HG03108 (cell line): ENCODE data around the gene MPST.
"Not testable (repeated sequence)": the region's sequence is repeated elsewhere in the genome, so short reads cannot be mapped to it uniquely, and the experiment has no call there.

Source experiments
- ATAC-seq: cut with Tn5 transposase; IDR thresholded peaks from one replicate; pipeline ENCODE4 v1.9.1; 2021; ENCODE audit warnings: moderate library complexity; ENCODE audit not compliant: unreplicated experiment

MPST gene

DNA sequence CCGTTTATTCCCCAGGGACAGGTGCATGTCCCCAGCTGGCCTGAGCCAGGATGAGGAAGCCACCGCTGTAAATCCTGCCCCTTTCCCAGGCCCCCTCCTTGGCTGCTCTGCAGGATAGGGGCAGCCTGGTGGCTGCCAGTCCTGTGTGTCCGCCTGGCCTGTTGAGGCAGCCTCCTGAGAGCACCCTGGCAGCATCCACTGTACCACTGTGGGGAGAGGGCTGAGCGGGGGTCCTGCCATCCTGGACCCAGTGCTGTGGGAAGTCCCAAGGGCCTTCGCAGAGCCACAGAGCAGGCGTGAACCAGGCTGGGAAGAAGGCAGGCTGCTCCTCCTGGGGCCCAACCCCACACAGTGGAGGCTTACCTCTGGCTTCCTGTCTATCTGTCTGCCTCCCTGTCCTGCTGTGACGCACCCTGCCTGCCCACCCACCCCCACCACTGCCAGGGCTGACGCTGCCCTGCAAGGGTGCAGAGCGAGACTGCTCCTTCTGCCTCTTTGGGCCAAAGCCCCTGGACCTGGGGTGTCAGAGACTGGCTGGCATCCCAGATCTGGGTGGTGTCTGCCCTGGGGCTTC lies 40.4 kb downstream of the MPST start:
- no peak for ATAC-seq

DNA sequence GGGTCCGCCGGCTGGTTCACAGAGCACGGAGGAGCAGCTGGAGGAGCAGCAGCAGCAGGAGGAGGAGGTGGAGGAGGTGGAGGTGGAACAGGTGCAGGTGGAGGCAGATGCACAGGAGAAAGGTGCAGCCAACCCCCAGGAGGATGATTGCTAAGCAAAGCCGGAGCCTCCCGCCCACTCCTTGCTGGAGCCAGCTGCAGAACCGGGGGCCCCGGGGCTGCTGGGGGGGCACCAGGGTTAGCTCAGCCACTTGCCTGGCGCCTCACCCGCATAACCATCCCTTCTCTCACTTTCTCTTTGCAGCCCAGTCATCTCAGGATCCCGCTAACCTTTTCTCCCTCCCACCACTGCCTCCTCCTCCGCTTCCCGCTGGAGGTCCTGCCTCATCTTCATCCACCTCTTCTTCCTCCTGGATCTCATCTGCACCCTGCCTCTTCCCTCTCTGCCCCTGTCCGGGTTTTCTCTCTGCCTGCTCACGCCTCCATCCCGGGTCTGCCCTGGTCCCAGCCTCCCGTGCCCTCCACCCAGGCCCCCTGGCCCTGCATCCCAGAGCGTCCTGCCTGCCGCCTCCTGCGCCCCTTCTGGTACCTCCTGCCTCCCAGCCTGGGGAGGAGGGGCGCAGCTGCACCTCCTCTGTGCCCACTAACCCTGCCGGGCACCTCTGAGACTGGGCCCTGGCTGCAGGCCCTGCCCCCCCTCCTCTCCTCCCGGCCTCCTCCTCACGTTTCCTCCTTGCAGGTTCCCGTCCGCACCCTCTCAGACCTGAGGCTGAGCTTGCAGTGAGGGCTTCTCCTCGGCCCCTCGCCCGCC lies 41.5 kb downstream of the MPST start:
- no peak for ATAC-seq

DNA sequence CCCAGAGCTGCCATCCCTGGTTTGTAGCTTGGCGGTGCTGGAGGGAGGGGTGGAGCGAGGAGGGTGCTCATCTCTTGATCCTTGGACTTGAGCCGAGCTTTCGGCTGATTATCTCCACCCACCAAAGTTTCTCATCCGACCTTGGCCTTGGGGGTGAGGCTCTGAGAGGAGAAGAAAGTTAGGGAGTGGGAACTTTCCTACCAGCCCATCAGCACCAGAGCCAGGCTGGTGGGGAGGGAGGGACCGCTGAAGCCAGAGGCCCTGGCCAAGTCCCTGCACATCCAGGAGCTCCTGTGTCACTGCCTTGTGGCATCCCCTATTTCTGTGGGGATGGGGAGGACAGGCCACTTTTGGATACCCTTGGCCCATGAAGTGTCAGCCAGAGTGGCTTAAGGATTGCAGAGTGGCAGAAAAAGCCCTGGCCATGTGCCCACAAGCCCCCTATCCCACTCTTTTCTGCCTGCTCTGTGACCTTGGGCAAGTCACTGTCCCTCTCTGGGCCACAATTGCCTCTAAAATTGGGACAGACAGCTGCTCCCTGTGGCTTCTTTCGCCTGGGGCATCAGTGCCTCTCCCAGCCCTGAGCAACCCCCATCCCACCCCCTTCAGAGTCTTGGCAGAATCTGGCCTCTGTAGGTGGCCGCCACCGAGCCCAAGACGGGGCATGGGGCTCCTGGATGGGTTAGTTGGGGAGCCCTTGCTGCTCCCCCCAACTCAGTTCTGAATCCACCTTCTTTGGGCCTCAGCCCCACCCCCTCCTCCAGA lies 42.3 kb downstream of the MPST start:
- ATAC-seq = no peak

DNA sequence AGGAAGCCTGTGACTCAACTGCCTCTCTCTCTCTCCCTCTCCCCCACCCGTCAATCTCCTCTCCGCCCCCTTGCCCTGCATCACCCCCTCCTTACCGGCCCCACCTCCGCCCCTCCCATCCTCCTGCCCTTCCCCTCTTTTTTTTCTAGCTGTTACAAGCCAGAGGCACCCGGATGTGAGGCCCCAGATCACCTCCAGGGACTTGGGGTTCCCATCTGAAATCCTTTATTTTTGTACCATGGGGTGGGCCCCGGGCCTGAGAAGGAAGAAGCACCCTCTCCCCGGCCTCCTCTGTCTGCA lies 42.8 kb downstream of the MPST start:
- no peak for ATAC-seq

DNA sequence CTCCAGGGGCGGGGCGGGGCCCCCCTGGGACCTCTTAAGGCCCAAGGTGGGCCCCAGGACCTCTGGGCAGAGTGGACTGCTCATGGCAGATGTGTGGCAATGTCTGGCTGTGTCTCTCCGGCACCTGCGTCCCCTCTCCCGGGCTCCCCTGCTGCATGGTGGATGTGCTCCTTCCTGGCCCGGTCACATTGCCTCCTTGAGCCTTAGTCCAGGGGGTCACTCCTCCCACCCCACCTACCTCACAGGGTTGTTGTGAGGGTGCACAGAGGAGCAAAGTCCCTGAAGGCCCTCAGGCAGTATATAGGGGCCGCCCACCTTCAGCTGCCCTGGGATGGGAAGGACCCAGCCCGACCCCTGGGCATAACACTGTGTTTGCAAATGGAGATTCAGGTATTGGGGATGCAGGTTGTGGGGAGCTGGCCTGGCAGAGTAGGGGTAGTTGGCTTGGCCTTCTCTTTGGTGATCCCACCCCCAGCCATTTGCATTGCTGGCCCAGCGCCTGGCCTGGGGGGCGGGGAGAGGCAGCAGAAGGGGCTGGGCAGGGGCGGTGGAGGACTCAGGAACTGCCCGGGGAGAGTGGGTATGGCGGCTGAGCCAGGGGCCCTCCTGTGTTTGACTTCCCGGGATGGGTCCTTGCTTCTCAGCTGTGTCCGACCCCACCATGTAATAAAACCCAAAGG lies 43.3 kb downstream of the MPST start:
- ATAC-seq = no peak

DNA sequence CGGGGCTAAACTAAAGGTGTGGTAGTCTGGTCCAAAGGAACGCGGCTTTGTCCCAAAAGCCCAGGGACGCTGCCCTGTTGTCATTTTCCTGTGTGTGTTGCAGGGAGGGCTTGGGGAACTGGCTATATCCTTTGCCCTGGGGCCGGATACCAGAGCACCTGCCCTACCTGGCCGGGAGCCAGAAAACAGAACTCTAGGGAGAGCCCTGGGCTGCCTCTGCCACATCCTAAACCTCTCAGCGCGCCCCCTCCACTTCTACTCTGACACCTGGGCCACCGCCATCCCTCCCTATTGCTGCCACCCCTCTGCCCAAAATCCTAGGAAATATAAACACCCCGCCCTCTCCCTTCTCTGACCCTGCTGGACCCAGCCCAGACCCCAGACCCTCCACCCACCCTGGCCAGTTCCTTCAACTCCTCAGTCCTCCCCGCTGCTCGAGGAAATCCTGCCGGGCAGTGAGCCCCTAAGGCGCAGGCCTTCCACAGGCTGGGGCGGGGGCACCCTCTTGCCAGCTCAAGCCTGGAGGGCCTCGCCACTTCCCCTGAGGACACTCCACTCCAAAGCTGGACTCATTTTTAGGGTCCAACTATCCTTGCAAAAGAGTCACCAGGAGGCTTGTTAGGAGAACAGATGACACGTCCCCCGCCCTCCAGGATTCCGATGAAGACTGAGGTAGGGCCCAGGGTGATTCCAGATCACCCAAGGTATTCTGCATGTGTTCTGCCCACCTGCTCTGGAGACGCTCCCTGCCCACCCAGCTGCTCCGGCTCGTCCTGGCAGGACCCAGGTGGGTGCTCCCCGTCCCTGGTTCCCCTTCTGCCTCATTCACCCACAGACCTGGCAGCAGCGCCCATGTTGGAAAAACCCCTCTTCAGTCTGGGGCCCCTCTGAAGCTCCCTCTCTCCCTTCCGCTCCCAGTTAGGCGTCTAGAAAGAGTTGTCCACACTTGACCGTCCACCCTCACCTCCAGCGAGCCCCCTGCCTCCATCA lies 44.2 kb downstream of the MPST start:
- ATAC-seq = no peak

DNA sequence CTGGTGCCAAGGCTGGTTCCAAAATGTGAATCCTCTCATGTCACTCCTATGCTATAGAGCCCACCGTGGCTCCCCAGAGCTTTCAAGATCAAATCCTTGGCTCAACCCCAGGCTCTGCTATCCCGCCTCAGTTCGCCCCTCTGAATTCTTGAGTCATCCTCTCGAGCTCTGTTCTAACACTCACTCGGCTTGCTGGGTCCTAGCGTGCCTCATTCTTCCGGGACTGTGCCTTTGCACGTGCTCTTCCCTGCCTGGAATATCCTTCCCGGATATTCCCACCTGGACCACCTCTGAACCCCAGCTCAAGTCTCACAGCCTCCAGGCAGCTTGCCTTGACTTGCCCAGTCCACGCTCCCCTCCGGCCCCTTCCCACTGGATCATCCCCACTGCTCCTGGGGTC lies 45.0 kb downstream of the MPST start:
- no peak for ATAC-seq

DNA sequence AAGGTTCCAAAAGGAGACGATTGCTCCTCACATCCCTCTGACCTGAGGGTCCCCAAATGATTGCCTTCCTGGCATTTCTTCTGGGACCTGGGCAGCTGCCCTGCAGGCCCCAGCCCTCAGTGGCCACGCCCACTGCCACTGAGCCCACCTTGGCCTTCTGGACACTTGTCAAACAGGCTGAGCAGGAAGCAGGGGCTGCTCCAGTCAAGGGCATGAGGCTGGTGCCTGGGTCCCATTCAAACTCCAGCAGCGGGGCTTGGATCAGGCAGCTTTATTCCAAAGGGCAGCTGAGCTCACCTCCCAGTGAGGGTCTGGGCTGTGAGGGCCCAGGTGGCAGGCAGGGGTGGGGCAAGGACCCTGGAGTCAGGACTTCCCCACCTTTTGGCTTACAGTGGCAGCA lies 45.6 kb downstream of the MPST start:
- no peak for ATAC-seq

DNA sequence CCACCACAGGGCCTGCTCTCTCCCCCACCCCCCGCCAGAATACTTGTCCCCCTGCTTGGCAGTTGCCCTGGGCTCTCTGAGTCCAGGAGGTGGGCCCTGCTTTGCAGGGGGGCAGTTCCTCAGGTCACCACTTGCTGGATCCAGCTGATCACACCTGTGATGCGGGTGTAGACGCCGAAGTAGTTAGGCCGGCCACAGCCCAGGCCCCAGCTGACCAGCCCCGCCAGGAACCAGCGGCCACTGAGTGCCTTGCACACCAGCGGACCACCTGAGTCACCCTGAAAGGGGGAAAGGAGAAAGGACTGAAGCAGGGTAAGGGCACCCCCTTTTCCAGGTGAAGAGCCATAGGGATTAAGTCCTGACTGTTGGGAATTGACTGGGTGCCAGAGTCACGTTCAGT lies 46.4 kb downstream of the MPST start:
- no peak for ATAC-seq

DNA sequence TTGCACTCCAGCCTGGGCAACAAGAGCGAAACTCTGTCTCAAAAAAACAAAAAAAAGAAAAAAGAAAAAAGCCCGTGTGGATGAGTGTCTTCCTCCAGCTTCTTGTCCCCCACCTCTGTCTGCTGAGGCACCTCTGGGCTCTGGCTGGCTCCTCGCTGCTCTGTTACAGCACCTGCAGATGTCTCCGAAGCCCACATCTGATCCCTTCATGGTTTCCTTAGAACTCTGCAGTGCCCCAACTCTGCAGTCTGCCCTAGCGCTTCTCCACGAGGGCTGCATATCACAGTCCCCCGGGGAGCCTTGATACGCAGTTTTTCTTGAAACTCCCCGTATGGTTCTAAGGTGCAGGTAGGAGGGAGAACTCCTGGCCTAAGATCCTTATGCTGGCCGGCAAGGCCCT lies 47.9 kb downstream of the MPST start:
- no peak for ATAC-seq

DNA sequence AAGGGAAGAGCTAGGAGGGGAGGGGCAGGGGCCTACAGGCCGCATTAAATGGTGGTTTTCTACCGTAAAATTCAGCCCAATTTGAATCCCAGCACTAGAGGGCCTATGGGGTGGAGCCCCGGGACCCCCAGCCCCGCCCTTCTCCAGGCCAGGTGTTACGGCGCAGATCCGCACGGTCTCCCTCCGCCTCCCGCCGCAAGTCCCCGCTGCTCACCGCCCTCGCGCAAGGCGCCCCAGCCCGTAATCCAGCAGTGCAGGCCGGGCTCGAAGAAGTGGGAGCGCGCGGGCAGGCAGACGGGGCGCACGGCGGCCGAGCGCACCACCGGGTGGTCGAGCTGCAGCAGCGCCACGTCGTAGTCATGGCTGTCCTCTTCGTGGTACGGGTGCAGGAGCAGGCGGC lies 49.3 kb downstream of the MPST start:
- no peak for ATAC-seq

DNA sequence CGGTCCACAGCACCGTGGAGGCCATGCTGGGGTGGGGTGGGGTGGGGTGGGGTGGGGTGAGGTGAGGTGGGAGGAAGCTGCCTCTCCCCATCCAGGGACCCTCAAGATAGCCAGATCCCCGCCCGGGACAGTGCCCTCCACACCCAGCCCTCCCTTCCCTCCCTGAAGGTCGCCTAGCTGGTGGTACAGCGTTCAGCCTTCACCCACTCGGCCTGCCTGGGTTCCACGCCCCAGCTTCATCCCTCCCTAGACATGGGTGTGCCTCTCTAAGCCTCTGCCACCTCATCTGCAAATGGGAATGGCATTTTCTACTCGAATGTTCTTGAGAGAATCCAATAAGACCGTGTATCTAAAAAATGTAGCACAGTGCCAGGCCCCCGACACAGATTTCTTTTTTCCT lies 49.8 kb downstream of the MPST start:
- no peak for ATAC-seq

DNA sequence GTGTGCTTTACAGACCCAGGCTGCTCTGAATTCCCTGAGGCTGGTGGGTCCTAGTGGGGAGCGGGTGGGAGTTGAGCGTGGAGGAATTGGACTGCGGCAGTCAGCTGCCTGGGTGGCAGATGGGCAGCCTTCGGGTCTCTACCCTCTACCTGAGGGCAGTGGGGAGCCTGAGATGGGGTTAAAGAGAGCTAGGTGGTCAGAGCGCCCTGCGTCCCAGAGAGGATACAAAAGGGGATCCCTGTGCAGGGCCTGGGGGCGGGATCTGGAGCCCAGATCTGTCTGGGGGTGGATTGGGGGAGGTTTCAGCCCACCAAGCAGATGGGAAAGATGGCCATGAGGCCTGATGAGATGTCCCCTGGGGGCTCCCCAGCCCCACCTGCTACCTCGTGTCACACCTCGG lies 50.2 kb downstream of the MPST start:
- no peak for ATAC-seq

DNA sequence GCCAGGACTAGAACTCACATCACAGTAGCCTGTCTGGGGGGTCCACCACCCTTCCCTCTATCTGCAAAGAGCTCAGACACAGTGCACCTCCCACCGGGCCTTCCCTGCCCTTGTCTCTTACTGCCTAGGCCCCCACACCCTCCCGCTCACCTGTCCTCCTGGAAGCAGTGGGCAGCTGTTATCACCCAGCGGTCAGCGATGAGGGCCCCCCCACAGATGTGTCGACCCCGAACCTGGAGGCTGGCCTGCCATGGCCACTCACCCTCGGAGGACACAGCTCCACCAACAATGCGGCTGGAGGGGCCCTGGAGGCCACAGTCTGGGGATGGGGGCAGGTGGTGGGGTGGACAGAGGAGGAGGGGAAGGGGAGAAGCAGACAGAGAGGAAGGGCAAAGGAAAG lies 50.8 kb downstream of the MPST start:
- ATAC-seq = no peak

DNA sequence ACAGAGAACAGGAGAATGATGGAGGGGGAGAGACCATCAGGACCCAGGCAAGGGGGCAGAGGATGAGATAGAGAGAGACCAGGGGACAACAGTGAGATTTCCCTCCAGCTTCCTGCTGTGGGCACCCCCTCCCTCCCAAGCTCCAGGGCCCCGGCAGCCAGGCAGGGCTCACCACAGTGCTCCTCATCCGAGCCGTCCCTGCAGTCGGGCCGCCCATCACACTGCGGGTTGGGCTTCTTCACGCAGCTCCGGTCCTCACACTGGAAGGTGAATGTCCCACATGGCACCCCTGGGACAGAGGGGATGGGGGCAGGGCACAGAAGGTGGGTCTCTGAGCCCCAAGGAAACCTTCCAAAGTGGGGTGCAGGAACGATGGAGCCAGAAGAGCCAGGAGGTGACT lies 51.2 kb downstream of the MPST start:
- ATAC-seq = no peak

DNA sequence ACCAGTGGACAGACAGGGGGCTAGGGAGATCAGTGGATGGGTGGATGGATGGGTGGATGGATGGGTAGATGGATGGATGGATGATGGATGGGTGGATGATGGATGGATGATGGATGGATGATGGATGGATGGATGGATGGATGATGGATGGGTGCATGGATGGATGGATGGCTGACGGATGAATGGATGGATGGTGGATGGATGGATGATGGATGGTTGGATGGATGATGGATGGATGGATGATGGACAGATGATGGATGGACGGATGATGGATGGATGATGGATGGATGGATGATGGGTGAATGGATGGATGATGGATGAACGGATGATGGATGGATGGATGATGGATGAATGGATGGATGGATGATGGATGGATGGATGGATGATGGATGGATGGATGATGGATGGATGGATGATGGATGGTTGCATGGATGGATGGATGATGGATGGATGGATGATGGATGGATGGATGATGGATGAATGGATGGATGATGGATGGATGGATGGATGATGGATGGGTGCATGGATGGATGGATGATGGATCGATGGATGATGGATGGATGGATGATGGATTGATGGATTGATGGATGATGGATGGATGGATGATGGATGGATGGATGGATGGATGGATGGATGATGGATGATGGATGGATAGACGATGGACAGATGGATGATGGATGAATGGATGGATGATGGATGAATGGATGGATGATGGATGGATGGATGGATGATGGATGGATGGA lies 52.5 kb downstream of the MPST start:
- not testable (repeated sequence) for ATAC-seq

DNA sequence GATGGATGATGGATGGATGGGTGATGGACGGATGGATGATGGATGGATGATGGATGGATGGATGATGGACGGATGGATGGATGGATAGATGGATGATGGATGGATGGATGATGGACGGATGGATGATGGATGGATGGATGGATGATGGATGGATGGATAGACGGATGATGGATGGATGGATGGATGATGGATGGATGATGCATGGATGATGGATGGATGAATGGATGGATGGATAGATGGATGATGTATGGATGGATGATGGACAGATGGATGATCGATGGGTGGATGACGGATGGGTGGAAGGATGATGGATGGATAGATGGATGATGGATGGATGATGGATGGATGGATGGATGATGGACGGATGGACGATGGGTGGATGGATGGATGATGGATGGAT lies 53.1 kb downstream of the MPST start:
- no peak for ATAC-seq

DNA sequence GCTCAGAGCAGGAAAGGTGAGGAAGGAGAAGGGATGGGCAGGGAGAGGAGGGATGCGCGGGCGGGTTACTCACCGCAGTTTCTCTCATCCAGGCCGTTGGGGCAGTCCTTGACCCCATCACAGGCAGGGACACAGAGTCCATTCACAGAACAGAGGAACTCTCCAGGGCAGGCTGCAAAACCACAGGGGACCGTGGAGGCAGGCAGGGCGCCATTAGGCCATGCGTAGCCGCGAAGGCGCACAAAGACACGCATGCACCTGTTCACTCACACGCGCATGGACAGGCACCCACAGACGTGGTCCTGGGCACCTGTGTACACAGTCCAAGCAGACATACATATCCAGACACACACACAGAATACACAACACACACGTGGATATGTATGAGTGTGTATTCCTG lies 55.0 kb downstream of the MPST start:
- ATAC-seq = no peak

DNA sequence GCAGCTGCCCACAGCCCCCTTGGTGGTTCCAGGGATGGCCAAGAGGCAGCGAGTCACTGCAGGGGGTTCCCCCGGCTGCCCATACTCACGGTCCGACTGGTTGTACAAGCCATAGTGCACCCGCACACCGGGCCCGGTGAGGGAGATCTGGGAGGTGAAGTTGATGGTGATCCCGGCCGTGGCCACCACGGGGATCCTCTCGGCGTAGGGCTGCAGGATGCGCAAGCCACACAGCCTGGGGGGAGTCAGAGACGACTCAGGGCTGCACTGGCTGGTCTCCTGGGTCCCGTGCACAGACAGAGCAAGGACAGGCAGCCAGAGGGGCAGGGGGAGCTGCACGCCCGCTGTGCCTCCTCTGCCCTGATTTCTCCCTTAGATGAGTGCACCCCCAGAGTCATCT lies 55.5 kb downstream of the MPST start:
- no peak for ATAC-seq
